Endothelial cell of umbilical vein (primary cell): Measurements from ENCODE around the gene PLK4. TPM values are rescaled to one million over a fixed set of nuclear protein-coding genes. Genes with fewer than 3 reads are reported as not detected.

Experiments
- BruUV-seq: library from RNA; stranded (reverse); fragments of 400-500 nt; replicated peaks from 2 replicates; lab custom pipeline; 2021; lab: Mats Ljungman, UMichigan
- CTCF ChIA-PET: fragments of 300-600, 350-600 bp; sonication (Branson Sonifier 250); formaldehyde crosslinking; loops from one replicate; lab custom pipeline; 2021; ENCODE audit warnings: antibody characterized with exemption, inconsistent platforms; lab: Charles Lee
- POLR2A ChIA-PET: fragments of 300-600, 350-600 bp; sonication (Branson Sonifier 250); formaldehyde crosslinking; loops from one replicate; lab custom pipeline; 2021; ENCODE audit warnings: antibody characterized with exemption, inconsistent platforms; lab: Charles Lee
- DNase-seq: peaks from one replicate; pipeline ENCODE4 v3.0.0-alpha.2; 2011; ENCODE audit warnings: low read depth, low spot score
- FAIRE-seq: peaks from 2 replicates; lab custom pipeline; 2011; peaks lifted over from hg19 to GRCh38; lab: Jason Lieb, UNC
- H2AFZ ChIP-seq: 2 replicates; pipeline ENCODE4 v1.6.0; 2012; ENCODE audit warnings: low read depth, low read length, control low read depth, inconsistent platforms
- H3K27ac ChIP-seq: 2 replicates; pipeline ENCODE4 v1.5.1; 2011; ENCODE audit warnings: low read depth, mild to moderate bottlenecking, control low read depth, low read length, moderate library complexity; ENCODE audit not compliant: insufficient read depth
- H3K27me3 ChIP-seq, 2 experiments: 2 replicates each; pipeline versions ENCODE4 v1.6.0 to v1.6.1; 2011; ENCODE audit warnings: low read length in 2 of 2, mixed read lengths in 1 of 2; ENCODE audit not compliant: control insufficient read depth in 2 of 2, insufficient read depth in 2 of 2
- H3K36me3 ChIP-seq, 2 experiments: 2 replicates in 1 of 2; 3 replicates in 1 of 2; pipeline ENCODE4 v1.5.1; 2011; ENCODE audit warnings: low read length in 2 of 2, mild to moderate bottlenecking in 1 of 2, moderate library complexity in 1 of 2; ENCODE audit not compliant: control insufficient read depth in 2 of 2, insufficient read depth in 2 of 2; ENCODE audit errors: extremely low read depth in 1 of 2
- H3K4me1 ChIP-seq: 3 replicates; pipeline ENCODE4 v1.5.1; 2011; ENCODE audit warnings: mild to moderate bottlenecking, low read length; ENCODE audit not compliant: control insufficient read depth, insufficient read depth; ENCODE audit errors: extremely low read depth
- H3K4me2 ChIP-seq: 2 replicates; pipeline ENCODE4 v1.6.1; 2011; ENCODE audit warnings: low read length, control low read depth, mixed read lengths; ENCODE audit not compliant: insufficient read depth
- H3K4me3 ChIP-seq, 3 experiments: fragments of 200-600 bp in 1 of 3; sonication (generic), shearing (Covaris generic) in 1 of 3; replicated peaks in 1 of 3; 2 replicates each; pipeline ENCODE4 v1.5.1; 2011 to 2016; ENCODE audit warnings: control low read depth in 3 of 3, low read length in 3 of 3, mild to moderate bottlenecking in 2 of 3, inconsistent platforms in 1 of 3, low read depth in 1 of 3, moderate library complexity in 1 of 3; ENCODE audit not compliant: insufficient read depth in 1 of 3
- H3K79me2 ChIP-seq: 2 replicates; pipeline ENCODE4 v1.6.0; 2012; ENCODE audit warnings: low read length, inconsistent platforms; ENCODE audit not compliant: control insufficient read depth, insufficient read depth
- H3K9ac ChIP-seq: replicated peaks from 2 replicates; pipeline ENCODE3; 2011; ENCODE audit warnings: low read length, control low read depth; ENCODE audit not compliant: insufficient read depth; ENCODE audit errors: extremely low read depth
- H3K9me1 ChIP-seq: replicated peaks from 3 replicates; pipeline ENCODE4 v1.6.0; 2011; ENCODE audit warnings: mild to moderate bottlenecking, low read length; ENCODE audit not compliant: control insufficient read depth, insufficient read depth; ENCODE audit errors: extremely low read depth
- H3K9me3 ChIP-seq: replicated peaks from 2 replicates; pipeline ENCODE4 v1.5.1; 2012; ENCODE audit warnings: low read length, inconsistent platforms; ENCODE audit not compliant: control insufficient read depth, insufficient read depth
- H4K20me1 ChIP-seq: replicated peaks from 2 replicates; pipeline ENCODE3; 2011; ENCODE audit warnings: mild to moderate bottlenecking, low read length; ENCODE audit not compliant: control insufficient read depth, insufficient read depth; ENCODE audit errors: extremely low read depth
- EZH2 ChIP-seq: IDR thresholded peaks from 2 replicates; pipeline ENCODE4 v1.6.1; 2012; ENCODE audit warnings: borderline replicate concordance, low read depth, mild to moderate bottlenecking, moderate library complexity, low read length, inconsistent platforms; ENCODE audit not compliant: severe bottlenecking
- FOS ChIP-seq: IDR thresholded peaks from 2 replicates; pipeline ENCODE4 v1.6.1; 2011; ENCODE audit warnings: mild to moderate bottlenecking, low read length, moderate library complexity, borderline replicate concordance; ENCODE audit not compliant: insufficient read depth
- GATA2 ChIP-seq: IDR thresholded peaks from 2 replicates; pipeline ENCODE4 v1.7.0; 2011; ENCODE audit warnings: low read depth, mild to moderate bottlenecking, moderate library complexity, mixed read lengths, low read length; ENCODE audit not compliant: insufficient read length, insufficient read depth
- JUN ChIP-seq: IDR thresholded peaks from 2 replicates; pipeline ENCODE4 v1.6.1; 2011; ENCODE audit warnings: borderline replicate concordance, low read depth; ENCODE audit not compliant: insufficient read length, insufficient read depth
- MYC ChIP-seq: IDR thresholded peaks from one replicate; pipeline ENCODE4 v1.6.1; 2011; ENCODE audit warnings: mild to moderate bottlenecking, low read depth, low read length
- POLR2A ChIP-seq: IDR thresholded peaks from 2 replicates; pipeline ENCODE4 v1.6.1; 2012; ENCODE audit warnings: low read depth, mild to moderate bottlenecking, control low read depth, low read length
- POLR2AphosphoS5 ChIP-seq: IDR thresholded peaks from 2 replicates; pipeline ENCODE4 v1.6.1; 2012; ENCODE audit warnings: low read depth, mild to moderate bottlenecking, control low read depth, low read length, moderate library complexity; ENCODE audit not compliant: insufficient read depth
- dilution Hi-C: fragments of 300-500 bp; cut with MboI; formaldehyde crosslinking; loops from one replicate; pipeline ENCODE4 v1.15.0; 2019; ENCODE audit warnings: low sequenced_read_pairs; ENCODE audit not compliant: extremely low pct_ligation_motif_present
- intact Hi-C: fragments of 100-400 bp; cut with micrococcal nuclease; formaldehyde crosslinking; loops from one replicate; pipeline ENCODE4 v1.10.0; 2022
- polyA plus RNA-seq, 4 experiments: library from polyadenylated mRNA; depleted of rRNA in 3 of 4; stranded (reverse) in 3 of 4; unstranded in 1 of 4; fragments of >200 nt; gene quantifications; 2 replicates each; pipeline versions ENCODE4 v1.2.1 to v1.2.3, GENCODE V29; 2011 to 2012; ENCODE audit warnings: missing spikeins in 1 of 4
- total RNA-seq: library from RNA; stranded (reverse); gene quantifications from 2 replicates; pipeline ENCODE4 v1.2.3, GENCODE V29; 2021
- TF ChIP-seq, protein P1 (sequence below): IDR thresholded peaks from 2 replicates; pipeline ENCODE4 v1.6.1; 2011; ENCODE audit not compliant: insufficient read depth, insufficient read length
- TF ChIP-seq, protein P2 (sequence below), 2 donors: IDR thresholded peaks; 1 replicate in 1 of 2; 2 replicates in 1 of 2; pipeline ENCODE4 v1.5.1; 2011; ENCODE audit warnings: low read length in 2 of 2, mild to moderate bottlenecking in 2 of 2, moderate library complexity in 2 of 2, control low read depth in 1 of 2, inconsistent platforms in 1 of 2, low read depth in 1 of 2; ENCODE audit not compliant: insufficient read depth in 1 of 2; ENCODE audit errors: extremely low read depth in 1 of 2

The PLK4 gene
- total and polyA plus RNA-seq, 2 donors (not counting 3 experiments of a cell fraction or from before 2014, with no cell fraction given): 13.7 to 37.7 TPM

DNA sequence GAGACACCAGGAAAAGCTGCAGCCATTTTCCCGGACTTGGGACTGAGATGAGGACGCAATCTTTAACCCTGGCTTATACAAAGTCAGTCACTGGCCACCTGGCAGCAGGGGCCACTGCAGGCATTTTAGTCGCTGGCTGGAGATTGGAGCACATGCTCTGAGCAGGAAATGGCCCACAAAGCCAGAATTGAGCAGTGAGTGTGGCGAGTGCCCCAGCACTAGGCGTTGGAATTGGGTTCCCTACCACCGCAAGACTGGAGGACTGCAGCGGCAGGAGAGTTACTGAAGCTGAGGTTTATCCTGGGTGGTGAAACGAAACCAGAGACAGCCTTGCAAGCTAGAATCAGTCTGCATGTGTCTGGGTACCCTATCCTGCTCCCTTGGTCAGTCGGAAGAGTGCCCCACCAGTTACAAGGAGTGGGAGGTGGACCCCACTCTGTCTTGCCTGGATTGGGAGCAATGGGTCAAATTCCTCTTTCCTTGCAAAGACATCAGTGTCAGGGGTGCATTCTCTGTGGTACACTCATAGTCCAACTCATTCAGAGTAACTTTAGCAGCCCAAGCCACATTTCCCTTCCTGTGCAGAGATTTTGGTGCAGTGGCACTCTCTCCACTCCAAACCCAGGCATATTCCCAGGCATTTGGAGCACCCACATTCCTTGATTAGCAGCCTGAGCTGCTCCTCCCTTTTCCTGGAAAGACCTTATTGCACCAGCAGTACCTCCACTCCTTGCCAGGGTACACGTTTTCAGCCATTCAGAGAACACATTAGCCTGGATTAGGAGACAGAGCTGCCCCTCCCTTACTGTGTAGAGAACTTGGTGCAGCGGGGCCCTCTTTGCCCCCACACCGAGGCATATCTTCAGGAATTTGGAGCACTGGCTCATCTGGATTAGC is 36.7 kb upstream of the PLK4 start:
- BruUV-seq: no TSS peak
- no peak overlapping the region for H3K4me2 ChIP-seq
- no peak for DNase-seq
- H3K9ac ChIP-seq: no peak overlapping the region
- no peaks in the 10 kb centered on the region for H3K36me3 ChIP-seq
- H3K4me1 ChIP-seq: no peaks in the 10 kb centered on the region
- dilution Hi-C loops (no loop called here), intact Hi-C loops (no loop called here)
- no peak overlapping the region for H3K4me3 ChIP-seq
- no peaks in the 10 kb centered on the region for H3K79me2 ChIP-seq
- no peaks in the 10 kb centered on the region for H3K9me1 ChIP-seq
- H2AFZ ChIP-seq: no peak overlapping the region
- no peak for FAIRE-seq
- no peak overlapping the region for H3K27ac ChIP-seq
- ChIA-PET POLR2A (no interaction called here), CTCF (no interaction called here)
- no peaks in the 10 kb centered on the region for H3K9me3 ChIP-seq
- no peaks in the 10 kb centered on the region for H4K20me1 ChIP-seq
- TF ChIP-seq MYC (no peak), JUN (no peak), GATA2 (no peak), POLR2A (no peak), FOS (no peak), EZH2 (no peak), POLR2AphosphoS5 (no peak)
- TF ChIP-seq, protein P1, sequence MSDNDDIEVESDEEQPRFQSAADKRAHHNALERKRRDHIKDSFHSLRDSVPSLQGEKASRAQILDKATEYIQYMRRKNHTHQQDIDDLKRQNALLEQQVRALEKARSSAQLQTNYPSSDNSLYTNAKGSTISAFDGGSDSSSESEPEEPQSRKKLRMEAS: no peak
- TF ChIP-seq, protein P2, sequence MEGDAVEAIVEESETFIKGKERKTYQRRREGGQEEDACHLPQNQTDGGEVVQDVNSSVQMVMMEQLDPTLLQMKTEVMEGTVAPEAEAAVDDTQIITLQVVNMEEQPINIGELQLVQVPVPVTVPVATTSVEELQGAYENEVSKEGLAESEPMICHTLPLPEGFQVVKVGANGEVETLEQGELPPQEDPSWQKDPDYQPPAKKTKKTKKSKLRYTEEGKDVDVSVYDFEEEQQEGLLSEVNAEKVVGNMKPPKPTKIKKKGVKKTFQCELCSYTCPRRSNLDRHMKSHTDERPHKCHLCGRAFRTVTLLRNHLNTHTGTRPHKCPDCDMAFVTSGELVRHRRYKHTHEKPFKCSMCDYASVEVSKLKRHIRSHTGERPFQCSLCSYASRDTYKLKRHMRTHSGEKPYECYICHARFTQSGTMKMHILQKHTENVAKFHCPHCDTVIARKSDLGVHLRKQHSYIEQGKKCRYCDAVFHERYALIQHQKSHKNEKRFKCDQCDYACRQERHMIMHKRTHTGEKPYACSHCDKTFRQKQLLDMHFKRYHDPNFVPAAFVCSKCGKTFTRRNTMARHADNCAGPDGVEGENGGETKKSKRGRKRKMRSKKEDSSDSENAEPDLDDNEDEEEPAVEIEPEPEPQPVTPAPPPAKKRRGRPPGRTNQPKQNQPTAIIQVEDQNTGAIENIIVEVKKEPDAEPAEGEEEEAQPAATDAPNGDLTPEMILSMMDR (IDR thresholded peaks at IDR 0.05; ENCODE audit: extremely low read depth in 1 of 2, insufficient read depth in 1 of 2, low read depth in 1 of 2, low read length in 2 of 2): no peak
- no peaks in the 10 kb centered on the region for H3K27me3 ChIP-seq
